K562 (cell line): Measurements from ENCODE around the gene LUC7L. TPM values are rescaled to one million over a fixed set of nuclear protein-coding genes. Genes with fewer than 3 reads are reported as not detected.

Source experiments
- EHMT2 ChIP-seq: fragments of 450-650 bp; IDR thresholded peaks from 2 replicates; pipeline ENCODE4 v1.6.1; 2018; ENCODE audit warnings: antibody characterized with exemption
- ETV5 ChIP-seq: sonication (generic); formaldehyde crosslinking; IDR thresholded peaks from 2 replicates; pipeline ENCODE4 v1.4.0; 2020; ENCODE audit warnings: low read depth, mild to moderate bottlenecking, missing genetic modification reagents
- MAZ ChIP-seq, 2 experiments: fragments of 450-650 bp in 1 of 2; sonication (generic) in 1 of 2; formaldehyde crosslinking; IDR thresholded peaks in 1 of 2; conservative IDR thresholded peaks in 1 of 2; 2 replicates each; pipeline versions ENCODE4 v1.4.0 to v1.5.0; 2020; ENCODE audit warnings: mild to moderate bottlenecking in 1 of 2, missing genetic modification reagents in 1 of 2
- NFIC ChIP-seq: fragments of 450-650 bp; IDR thresholded peaks from 2 replicates; pipeline ENCODE4 v1.6.1; 2017; ENCODE audit warnings: mild to moderate bottlenecking, inconsistent platforms
- SMARCA4 ChIP-seq: fragments of 450-650 bp; IDR thresholded peaks from 2 replicates; pipeline ENCODE4 v1.6.1; 2016
- STAG1 ChIP-seq: sonication (generic); formaldehyde crosslinking; IDR thresholded peaks from 2 replicates; pipeline ENCODE4 v1.5.0; 2020; ENCODE audit warnings: missing genetic modification reagents, borderline replicate concordance
- polyA plus RNA-seq, 8 experiments: library from polyadenylated mRNA; depleted of rRNA in 4 of 8; stranded (reverse) in 5 of 8; unstranded in 3 of 8; fragments of >200 nt; fragmentation: Nextera tagmentation in 2 of 8; fragmentation: Illumina TruSeq in 1 of 8; extraction: Ambion mirVana in 2 of 8; extraction: Trizol in 1 of 8; gene quantifications; 2 replicates each; pipeline versions ENCODE4 v1.2.1 to v1.2.3, GENCODE V29; 2011 to 2014; ENCODE audit warnings: inconsistent platforms in 1 of 8, missing spikeins in 1 of 8
- total RNA-seq, 7 experiments: library from RNA; depleted of rRNA in 6 of 7; stranded (reverse); fragments of >200 nt in 6 of 7; fragmentation: Illumina TruSeq in 2 of 7; extraction: Trizol in 2 of 7; gene quantifications; 2 replicates each; pipeline versions ENCODE4 v1.2.1 to v1.2.3, GENCODE V29; 2011 to 2021; ENCODE audit warnings: low replicate concordance in 1 of 7
- TF ChIP-seq, protein P1 (sequence below), 2 experiments: fragments of 450-650 bp; formaldehyde crosslinking in 1 of 2; IDR thresholded peaks; 2 replicates each; pipeline versions ENCODE4 v1.4.0 to v1.6.1; 2014 to 2020; ENCODE audit warnings: mild to moderate bottlenecking in 2 of 2, borderline replicate concordance in 1 of 2, low read depth in 1 of 2
- TF ChIP-seq, protein P2 (sequence below): fragments of 450-650 bp; IDR thresholded peaks from 2 replicates; pipeline ENCODE4 v1.6.1; 2016; ENCODE audit warnings: borderline replicate concordance
- TF ChIP-seq, protein P3 (sequence below): conservative IDR thresholded peaks from 2 replicates; pipeline ENCODE4 v1.6.1; 2011; ENCODE audit warnings: low read depth, mild to moderate bottlenecking, low read length; ENCODE audit not compliant: control insufficient read depth
- TF ChIP-seq, protein P4 (sequence below): sonication (generic); formaldehyde crosslinking; IDR thresholded peaks from 2 replicates; pipeline ENCODE4 v1.8.1; 2023; ENCODE audit warnings: mild to moderate bottlenecking, missing genetic modification reagents
- TF ChIP-seq, protein P5 (sequence below), 2 experiments: fragments of 450-650 bp; conservative IDR thresholded peaks; 2 replicates each; pipeline ENCODE4 v1.6.1; 2017; ENCODE audit warnings: mild to moderate bottlenecking in 2 of 2, moderate library complexity in 2 of 2

LUC7L gene
- total and polyA plus RNA-seq, 9 of the 15 experiments (the other 6 are each of a cell fraction or from before 2014, with no cell fraction given), result 1.7 to 93.3 (median 59.5) TPM

DNA sequence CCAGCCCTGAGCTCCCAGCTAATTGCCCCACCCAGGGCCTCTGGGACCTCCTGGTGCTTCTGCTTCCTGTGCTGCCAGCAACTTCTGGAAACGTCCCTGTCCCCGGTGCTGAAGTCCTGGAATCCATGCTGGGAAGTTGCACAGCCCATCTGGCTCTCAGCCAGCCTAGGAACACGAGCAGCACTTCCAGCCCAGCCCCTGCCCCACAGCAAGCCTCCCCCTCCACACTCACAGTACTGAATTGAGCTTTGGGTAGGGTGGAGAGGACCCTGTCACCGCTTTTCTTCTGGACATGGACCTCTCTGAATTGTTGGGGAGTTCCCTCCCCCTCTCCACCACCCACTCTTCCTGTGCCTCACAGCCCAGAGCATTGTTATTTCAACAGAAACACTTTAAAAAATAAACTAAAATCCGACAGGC lies 59.2 kb downstream of the LUC7L start (continued):
- TF ChIP-seq, protein P1, sequence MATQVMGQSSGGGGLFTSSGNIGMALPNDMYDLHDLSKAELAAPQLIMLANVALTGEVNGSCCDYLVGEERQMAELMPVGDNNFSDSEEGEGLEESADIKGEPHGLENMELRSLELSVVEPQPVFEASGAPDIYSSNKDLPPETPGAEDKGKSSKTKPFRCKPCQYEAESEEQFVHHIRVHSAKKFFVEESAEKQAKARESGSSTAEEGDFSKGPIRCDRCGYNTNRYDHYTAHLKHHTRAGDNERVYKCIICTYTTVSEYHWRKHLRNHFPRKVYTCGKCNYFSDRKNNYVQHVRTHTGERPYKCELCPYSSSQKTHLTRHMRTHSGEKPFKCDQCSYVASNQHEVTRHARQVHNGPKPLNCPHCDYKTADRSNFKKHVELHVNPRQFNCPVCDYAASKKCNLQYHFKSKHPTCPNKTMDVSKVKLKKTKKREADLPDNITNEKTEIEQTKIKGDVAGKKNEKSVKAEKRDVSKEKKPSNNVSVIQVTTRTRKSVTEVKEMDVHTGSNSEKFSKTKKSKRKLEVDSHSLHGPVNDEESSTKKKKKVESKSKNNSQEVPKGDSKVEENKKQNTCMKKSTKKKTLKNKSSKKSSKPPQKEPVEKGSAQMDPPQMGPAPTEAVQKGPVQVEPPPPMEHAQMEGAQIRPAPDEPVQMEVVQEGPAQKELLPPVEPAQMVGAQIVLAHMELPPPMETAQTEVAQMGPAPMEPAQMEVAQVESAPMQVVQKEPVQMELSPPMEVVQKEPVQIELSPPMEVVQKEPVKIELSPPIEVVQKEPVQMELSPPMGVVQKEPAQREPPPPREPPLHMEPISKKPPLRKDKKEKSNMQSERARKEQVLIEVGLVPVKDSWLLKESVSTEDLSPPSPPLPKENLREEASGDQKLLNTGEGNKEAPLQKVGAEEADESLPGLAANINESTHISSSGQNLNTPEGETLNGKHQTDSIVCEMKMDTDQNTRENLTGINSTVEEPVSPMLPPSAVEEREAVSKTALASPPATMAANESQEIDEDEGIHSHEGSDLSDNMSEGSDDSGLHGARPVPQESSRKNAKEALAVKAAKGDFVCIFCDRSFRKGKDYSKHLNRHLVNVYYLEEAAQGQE (IDR thresholded peaks at IDR 0.05; ENCODE audit: borderline replicate concordance), result peak; percentile 98
- TF ChIP-seq, protein P1 (CRISPR knock-in tag; IDR thresholded peaks at IDR 0.05; ENCODE audit: low read depth), result peak; percentile 95
- TF ChIP-seq, protein P2, sequence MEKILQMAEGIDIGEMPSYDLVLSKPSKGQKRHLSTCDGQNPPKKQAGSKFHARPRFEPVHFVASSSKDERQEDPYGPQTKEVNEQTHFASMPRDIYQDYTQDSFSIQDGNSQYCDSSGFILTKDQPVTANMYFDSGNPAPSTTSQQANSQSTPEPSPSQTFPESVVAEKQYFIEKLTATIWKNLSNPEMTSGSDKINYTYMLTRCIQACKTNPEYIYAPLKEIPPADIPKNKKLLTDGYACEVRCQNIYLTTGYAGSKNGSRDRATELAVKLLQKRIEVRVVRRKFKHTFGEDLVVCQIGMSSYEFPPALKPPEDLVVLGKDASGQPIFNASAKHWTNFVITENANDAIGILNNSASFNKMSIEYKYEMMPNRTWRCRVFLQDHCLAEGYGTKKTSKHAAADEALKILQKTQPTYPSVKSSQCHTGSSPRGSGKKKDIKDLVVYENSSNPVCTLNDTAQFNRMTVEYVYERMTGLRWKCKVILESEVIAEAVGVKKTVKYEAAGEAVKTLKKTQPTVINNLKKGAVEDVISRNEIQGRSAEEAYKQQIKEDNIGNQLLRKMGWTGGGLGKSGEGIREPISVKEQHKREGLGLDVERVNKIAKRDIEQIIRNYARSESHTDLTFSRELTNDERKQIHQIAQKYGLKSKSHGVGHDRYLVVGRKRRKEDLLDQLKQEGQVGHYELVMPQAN, result 0 out of 2 replicates have a peak, but pooled peaks have one; percentile 53
- TF ChIP-seq, protein P3, sequence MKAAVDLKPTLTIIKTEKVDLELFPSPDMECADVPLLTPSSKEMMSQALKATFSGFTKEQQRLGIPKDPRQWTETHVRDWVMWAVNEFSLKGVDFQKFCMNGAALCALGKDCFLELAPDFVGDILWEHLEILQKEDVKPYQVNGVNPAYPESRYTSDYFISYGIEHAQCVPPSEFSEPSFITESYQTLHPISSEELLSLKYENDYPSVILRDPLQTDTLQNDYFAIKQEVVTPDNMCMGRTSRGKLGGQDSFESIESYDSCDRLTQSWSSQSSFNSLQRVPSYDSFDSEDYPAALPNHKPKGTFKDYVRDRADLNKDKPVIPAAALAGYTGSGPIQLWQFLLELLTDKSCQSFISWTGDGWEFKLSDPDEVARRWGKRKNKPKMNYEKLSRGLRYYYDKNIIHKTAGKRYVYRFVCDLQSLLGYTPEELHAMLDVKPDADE, result peak; percentile 40; the same call in 1 of the 2 replicates
- TF ChIP-seq MAZ (CRISPR knock-in tag; conservative IDR thresholded peaks at IDR 0.05 in 1 of 2, IDR thresholded peaks at IDR 0.05 in 1 of 2), result 0 out of 4 replicates have a peak, but pooled peaks of 1 of the 2 experiments have one; percentile 29
- TF ChIP-seq NFIC, result peak; percentile 93
- TF ChIP-seq SMARCA4, result 0 out of 2 replicates have a peak, but pooled peaks have one; percentile 13
- TF ChIP-seq, protein P4, sequence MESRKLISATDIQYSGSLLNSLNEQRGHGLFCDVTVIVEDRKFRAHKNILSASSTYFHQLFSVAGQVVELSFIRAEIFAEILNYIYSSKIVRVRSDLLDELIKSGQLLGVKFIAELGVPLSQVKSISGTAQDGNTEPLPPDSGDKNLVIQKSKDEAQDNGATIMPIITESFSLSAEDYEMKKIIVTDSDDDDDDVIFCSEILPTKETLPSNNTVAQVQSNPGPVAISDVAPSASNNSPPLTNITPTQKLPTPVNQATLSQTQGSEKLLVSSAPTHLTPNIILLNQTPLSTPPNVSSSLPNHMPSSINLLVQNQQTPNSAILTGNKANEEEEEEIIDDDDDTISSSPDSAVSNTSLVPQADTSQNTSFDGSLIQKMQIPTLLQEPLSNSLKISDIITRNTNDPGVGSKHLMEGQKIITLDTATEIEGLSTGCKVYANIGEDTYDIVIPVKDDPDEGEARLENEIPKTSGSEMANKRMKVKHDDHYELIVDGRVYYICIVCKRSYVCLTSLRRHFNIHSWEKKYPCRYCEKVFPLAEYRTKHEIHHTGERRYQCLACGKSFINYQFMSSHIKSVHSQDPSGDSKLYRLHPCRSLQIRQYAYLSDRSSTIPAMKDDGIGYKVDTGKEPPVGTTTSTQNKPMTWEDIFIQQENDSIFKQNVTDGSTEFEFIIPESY (CRISPR knock-in tag), result 0 out of 2 replicates have a peak, but pooled peaks have one; percentile 29
- peak; percentile 97 for TF ChIP-seq EHMT2
- peak; percentile 66; the same call in 1 of the 2 replicates for TF ChIP-seq ETV5 (CRISPR knock-in tag)
- TF ChIP-seq, protein P5, sequence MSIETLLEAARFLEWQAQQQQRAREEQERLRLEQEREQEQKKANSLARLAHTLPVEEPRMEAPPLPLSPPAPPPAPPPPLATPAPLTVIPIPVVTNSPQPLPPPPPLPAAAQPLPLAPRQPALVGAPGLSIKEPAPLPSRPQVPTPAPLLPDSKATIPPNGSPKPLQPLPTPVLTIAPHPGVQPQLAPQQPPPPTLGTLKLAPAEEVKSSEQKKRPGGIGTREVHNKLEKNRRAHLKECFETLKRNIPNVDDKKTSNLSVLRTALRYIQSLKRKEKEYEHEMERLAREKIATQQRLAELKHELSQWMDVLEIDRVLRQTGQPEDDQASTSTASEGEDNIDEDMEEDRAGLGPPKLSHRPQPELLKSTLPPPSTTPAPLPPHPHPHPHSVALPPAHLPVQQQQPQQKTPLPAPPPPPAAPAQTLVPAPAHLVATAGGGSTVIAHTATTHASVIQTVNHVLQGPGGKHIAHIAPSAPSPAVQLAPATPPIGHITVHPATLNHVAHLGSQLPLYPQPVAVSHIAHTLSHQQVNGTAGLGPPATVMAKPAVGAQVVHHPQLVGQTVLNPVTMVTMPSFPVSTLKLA (conservative IDR thresholded peaks at IDR 0.05), result 0 out of 4 replicates have a peak, but pooled peaks of 1 of the 2 experiments have one; percentile 62
- 0 out of 2 replicates have a peak, but pooled peaks have one; percentile 34 for TF ChIP-seq STAG1 (CRISPR knock-in tag)
